Measurements from ENCODE around the gene PTPN13. TPM values are rescaled to one million over a fixed set of nuclear protein-coding genes. Genes with fewer than 3 reads are reported as not detected.

PTPN13 gene
- total RNA-seq, 1 experiment from 2014 or later: 12.5 TPM

DNA sequence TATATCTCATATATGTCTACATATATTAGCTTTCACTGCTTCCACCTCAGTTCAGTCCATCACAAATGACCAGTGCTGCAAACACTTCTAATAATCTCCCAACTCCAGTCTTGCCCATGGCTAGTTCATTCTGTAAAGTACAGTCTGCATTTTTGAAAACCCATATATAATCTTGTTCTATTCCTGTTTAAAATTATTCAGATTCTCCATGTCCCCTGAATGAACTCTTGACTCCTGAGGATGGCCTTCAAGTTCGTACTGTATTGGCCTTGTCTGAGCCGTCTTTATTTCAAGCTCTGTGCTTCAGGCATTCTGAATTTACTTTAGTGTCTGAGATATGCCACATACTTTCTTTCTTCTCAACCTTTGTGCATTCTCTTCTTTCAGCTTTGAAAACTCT, 84.7 kb downstream of the PTPN13 start:
- in situ Hi-C loops (cut with HindIII; ENCODE audit: low pct_unique_long_range_greater_than_20kb, low sequenced_read_pairs): no loop called here
- POLR2A ChIA-PET: no interaction called here
- ATAC-seq: no peak
- DNase-seq (ENCODE audit: low read depth, low spot score): no peak
- Histone ChIP-seq H3K27me3 (ENCODE audit: control insufficient read depth, insufficient read depth, low read length) (no peaks in the 10 kb centered on the region), H3K36me3 (ENCODE audit: control insufficient read depth, insufficient read depth, low read length) (no peaks in the 10 kb centered on the region), H3K9me3 (ENCODE audit: control insufficient read depth, insufficient read depth, low read depth, low read length) (no peaks in the 10 kb centered on the region), H3K4me3 (ENCODE audit: low read depth in 2 of 2, low read length in 2 of 2) (no peak overlapping the region), H3K27ac (ENCODE audit: low read length) (no peak overlapping the region), H3K4me1 (ENCODE audit: control insufficient read depth, insufficient read depth, low read length) (no peaks in the 10 kb centered on the region)
- intact Hi-C loops (cut with micrococcal nuclease; ENCODE audit: unreplicated experiment): no loop called here
- no peak for TF ChIP-seq TCF7L2 (IDR thresholded peaks at IDR 0.05; ENCODE audit: low read depth, low read length)
- TF ChIP-seq, protein P1, sequence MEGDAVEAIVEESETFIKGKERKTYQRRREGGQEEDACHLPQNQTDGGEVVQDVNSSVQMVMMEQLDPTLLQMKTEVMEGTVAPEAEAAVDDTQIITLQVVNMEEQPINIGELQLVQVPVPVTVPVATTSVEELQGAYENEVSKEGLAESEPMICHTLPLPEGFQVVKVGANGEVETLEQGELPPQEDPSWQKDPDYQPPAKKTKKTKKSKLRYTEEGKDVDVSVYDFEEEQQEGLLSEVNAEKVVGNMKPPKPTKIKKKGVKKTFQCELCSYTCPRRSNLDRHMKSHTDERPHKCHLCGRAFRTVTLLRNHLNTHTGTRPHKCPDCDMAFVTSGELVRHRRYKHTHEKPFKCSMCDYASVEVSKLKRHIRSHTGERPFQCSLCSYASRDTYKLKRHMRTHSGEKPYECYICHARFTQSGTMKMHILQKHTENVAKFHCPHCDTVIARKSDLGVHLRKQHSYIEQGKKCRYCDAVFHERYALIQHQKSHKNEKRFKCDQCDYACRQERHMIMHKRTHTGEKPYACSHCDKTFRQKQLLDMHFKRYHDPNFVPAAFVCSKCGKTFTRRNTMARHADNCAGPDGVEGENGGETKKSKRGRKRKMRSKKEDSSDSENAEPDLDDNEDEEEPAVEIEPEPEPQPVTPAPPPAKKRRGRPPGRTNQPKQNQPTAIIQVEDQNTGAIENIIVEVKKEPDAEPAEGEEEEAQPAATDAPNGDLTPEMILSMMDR (IDR thresholded peaks at IDR 0.05): no peak
- no peak for TF ChIP-seq POLR2AphosphoS5 (IDR thresholded peaks at IDR 0.05; ENCODE audit: low read depth, low read length)
- TF ChIP-seq SIN3A (IDR thresholded peaks at IDR 0.05; ENCODE audit: borderline replicate concordance, insufficient read depth, low read depth, low read length): no peak
- TF ChIP-seq, protein P2, sequence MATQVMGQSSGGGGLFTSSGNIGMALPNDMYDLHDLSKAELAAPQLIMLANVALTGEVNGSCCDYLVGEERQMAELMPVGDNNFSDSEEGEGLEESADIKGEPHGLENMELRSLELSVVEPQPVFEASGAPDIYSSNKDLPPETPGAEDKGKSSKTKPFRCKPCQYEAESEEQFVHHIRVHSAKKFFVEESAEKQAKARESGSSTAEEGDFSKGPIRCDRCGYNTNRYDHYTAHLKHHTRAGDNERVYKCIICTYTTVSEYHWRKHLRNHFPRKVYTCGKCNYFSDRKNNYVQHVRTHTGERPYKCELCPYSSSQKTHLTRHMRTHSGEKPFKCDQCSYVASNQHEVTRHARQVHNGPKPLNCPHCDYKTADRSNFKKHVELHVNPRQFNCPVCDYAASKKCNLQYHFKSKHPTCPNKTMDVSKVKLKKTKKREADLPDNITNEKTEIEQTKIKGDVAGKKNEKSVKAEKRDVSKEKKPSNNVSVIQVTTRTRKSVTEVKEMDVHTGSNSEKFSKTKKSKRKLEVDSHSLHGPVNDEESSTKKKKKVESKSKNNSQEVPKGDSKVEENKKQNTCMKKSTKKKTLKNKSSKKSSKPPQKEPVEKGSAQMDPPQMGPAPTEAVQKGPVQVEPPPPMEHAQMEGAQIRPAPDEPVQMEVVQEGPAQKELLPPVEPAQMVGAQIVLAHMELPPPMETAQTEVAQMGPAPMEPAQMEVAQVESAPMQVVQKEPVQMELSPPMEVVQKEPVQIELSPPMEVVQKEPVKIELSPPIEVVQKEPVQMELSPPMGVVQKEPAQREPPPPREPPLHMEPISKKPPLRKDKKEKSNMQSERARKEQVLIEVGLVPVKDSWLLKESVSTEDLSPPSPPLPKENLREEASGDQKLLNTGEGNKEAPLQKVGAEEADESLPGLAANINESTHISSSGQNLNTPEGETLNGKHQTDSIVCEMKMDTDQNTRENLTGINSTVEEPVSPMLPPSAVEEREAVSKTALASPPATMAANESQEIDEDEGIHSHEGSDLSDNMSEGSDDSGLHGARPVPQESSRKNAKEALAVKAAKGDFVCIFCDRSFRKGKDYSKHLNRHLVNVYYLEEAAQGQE (IDR thresholded peaks at IDR 0.05; ENCODE audit: insufficient read depth in 1 of 2, low read depth in 2 of 2, low read length in 1 of 2): no peak
- CTCF ChIA-PET: no interaction called here
- no TSS peak for BruUV-seq (replicated peaks)

DNA sequence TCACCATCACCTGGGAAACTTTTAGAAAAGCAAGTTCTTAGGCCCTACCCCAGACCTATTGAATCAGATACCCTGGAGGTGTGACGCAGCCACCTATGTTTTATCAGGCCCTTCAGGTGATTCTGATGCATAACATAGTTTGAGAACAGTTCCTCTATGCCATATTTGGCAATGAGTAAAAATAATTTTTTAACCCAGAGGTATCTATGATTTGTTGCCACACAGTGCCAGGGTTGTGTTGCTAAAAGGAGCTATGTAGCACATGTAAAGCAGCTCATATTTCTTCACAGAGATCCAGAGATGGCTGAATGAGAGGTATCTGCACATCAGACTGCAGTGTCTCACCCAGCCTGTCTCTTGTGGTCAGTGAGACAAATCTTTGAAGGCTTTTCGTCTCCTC, 85.3 kb downstream of the PTPN13 start:
- no peaks in the 10 kb centered on the region for H3K36me3 ChIP-seq (ENCODE audit: control insufficient read depth, insufficient read depth, low read length)
- ATAC-seq: no peak
- BruUV-seq (replicated peaks): no TSS peak
- DNase-seq (ENCODE audit: low read depth, low spot score): no peak
- in situ Hi-C loops (cut with HindIII; ENCODE audit: low pct_unique_long_range_greater_than_20kb, low sequenced_read_pairs) (no loop called here), intact Hi-C loops (cut with micrococcal nuclease; ENCODE audit: unreplicated experiment) (no loop called here)
- H3K4me3 ChIP-seq (ENCODE audit: low read depth in 2 of 2, low read length in 2 of 2): no peak overlapping the region
- no peak for TF ChIP-seq POLR2AphosphoS5 (IDR thresholded peaks at IDR 0.05; ENCODE audit: low read depth, low read length)
- TF ChIP-seq, protein P2 (IDR thresholded peaks at IDR 0.05; ENCODE audit: insufficient read depth in 1 of 2, low read depth in 2 of 2, low read length in 1 of 2): no peak
- no peak for TF ChIP-seq SIN3A (IDR thresholded peaks at IDR 0.05; ENCODE audit: borderline replicate concordance, insufficient read depth, low read depth, low read length)
- TF ChIP-seq TCF7L2 (IDR thresholded peaks at IDR 0.05; ENCODE audit: low read depth, low read length): no peak
- TF ChIP-seq, protein P1 (IDR thresholded peaks at IDR 0.05): no peak
- no peaks in the 10 kb centered on the region for H3K27me3 ChIP-seq (ENCODE audit: control insufficient read depth, insufficient read depth, low read length)
- H3K4me1 ChIP-seq (ENCODE audit: control insufficient read depth, insufficient read depth, low read length): no peaks in the 10 kb centered on the region
- H3K9me3 ChIP-seq (ENCODE audit: control insufficient read depth, insufficient read depth, low read depth, low read length): no peaks in the 10 kb centered on the region
- ChIA-PET POLR2A (no interaction called here), CTCF (no interaction called here)
- no peak overlapping the region for H3K27ac ChIP-seq (ENCODE audit: low read length)

Measured in Panc1 (cell line).